ENCODE results near the gene MSI2. TPM values are rescaled to one million over a fixed set of nuclear protein-coding genes. Genes with fewer than 3 reads are reported as not detected.

The MSI2 gene
- total RNA-seq, 2 experiments from 2014 or later = 113 to 114 TPM

- Mint-ChIP-seq H3K4me3 (no peak overlapping the region), H3K9me3 (no peaks in the 10 kb centered on the region), H3K4me1 (peaks cover 39% of the 10 kb centered on the region), H3K27ac (peak overlapping the region; percentile 33), H3K27me3 (no peaks in the 10 kb centered on the region), H3K36me3 (peaks cover 12% of the 10 kb centered on the region)
- POLR2A ChIA-PET = interaction anchor here (1.5 kb wide), 1 partner anchor 9 kb away, joined by 7 read pairs; no protein-coding TSS in a partner anchor
- DNase-seq (no peak), ATAC-seq (ENCODE audit: low read depth) (no peak)
These were observed 189.6 kb downstream of the MSI2 start for GRCh38 chr17:57445772-57446472.

DNA sequence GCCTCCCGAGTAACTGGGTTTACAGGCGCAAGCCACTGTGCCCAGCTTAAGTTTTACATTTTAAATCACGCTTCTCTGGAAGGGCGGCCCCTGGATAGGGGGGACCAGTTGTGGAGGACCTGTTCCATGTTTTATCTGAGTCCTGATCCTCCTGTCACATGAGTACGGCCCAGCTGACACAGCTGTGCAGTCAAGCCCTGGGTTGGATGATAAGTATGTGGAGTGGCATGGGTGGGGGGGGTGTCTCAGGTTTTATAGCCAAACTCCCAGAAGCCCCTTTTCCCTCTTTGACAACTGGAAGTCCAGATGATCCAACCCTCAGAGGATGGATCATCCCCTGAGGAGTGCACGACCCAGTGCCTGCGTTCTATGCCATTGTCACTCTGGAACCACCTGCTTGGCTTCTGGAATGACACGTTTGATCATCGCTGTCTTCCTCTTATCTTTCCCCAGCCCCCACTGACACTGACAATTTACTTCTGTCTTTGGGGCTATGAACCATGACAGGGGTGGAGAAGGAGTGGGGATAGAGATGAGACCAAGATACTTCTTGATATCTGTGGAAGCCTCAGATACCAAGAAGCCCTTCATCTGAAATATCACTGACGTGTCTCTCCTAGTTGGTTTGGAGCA lies 191.2 kb downstream of the MSI2 start:
- no peak overlapping the region for H3K27ac Mint-ChIP-seq
- POLR2A ChIA-PET = no interaction called here
- no peak overlapping the region for H3K4me3 Mint-ChIP-seq
- peaks cover 21% of the 10 kb centered on the region for H3K36me3 Mint-ChIP-seq
- DNase-seq (no peak), ATAC-seq (ENCODE audit: low read depth) (no peak)
- H3K4me1 Mint-ChIP-seq = peaks cover 33% of the 10 kb centered on the region
- no peaks in the 10 kb centered on the region for H3K27me3 Mint-ChIP-seq
- H3K9me3 Mint-ChIP-seq = no peaks in the 10 kb centered on the region

DNA sequence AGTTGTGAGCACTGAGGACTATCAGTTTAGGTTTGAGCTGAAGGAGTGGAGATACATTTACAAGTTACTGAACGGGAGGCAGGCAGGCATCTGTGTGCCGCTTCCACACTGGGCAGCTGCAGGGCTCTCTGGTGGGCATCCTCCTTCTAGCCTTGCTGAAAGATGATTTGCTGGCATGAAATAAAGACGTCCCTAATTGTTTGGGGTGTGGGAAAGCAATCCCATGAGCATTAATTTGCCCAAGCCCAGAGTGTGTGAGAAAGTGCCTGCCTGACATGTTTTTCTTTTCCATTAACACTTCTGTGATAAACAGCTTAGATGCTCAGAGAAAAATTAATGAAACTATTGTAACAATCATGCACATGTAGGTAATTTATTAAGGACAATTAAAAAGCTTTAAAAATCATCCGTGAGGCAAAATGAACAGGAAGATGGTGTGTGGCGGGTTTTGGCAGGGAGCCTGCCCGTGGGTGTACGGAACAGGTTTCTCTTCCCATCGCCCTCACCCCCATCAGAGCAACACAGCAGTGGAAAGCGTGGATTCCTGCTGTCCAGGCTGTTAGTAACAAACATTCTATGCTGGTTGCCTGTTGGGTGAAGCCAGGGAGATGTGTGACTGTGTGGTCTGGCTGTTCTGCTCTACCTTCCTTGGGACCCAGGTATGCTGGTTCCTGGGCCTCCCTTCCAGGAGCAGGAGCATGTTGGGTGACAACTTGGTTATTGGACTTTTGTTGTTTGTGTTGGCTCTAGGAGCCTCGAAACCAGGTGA lies 191.9 kb downstream of the MSI2 start:
- Mint-ChIP-seq H3K4me1 (peaks cover 30% of the 10 kb centered on the region), H3K27ac (no peak overlapping the region), H3K36me3 (peaks cover 23% of the 10 kb centered on the region), H3K9me3 (no peaks in the 10 kb centered on the region), H3K4me3 (no peak overlapping the region), H3K27me3 (no peaks in the 10 kb centered on the region)
- ATAC-seq (ENCODE audit: low read depth) = no peak
- POLR2A ChIA-PET = no interaction called here
- no peak for DNase-seq

GRCh38 chr17:57448759-57449283 lies 192.5 kb downstream of the MSI2 start:
- Mint-ChIP-seq H3K36me3 (peaks cover 22% of the 10 kb centered on the region), H3K27ac (no peak overlapping the region), H3K27me3 (no peaks in the 10 kb centered on the region), H3K9me3 (no peaks in the 10 kb centered on the region), H3K4me1 (peaks cover 29% of the 10 kb centered on the region), H3K4me3 (no peak overlapping the region)
- POLR2A ChIA-PET = no interaction called here
- DNase-seq = no peak
- ATAC-seq (ENCODE audit: low read depth) = no peak

GRCh38 chr17:57451191-57451590 lies 194.9 kb downstream of the MSI2 start:
- H3K4me1 Mint-ChIP-seq = peaks cover 41% of the 10 kb centered on the region
- POLR2A ChIA-PET = interaction anchor here (0.6 kb wide), 1 partner anchor 169 kb away, joined by 3 read pairs; no protein-coding TSS in a partner anchor
- ATAC-seq (ENCODE audit: low read depth) (no peak), DNase-seq (no peak)
- H3K9me3 Mint-ChIP-seq = no peaks in the 10 kb centered on the region
- H3K27me3 Mint-ChIP-seq = no peaks in the 10 kb centered on the region
- peaks cover 25% of the 10 kb centered on the region for H3K36me3 Mint-ChIP-seq
- no peak overlapping the region for H3K4me3 Mint-ChIP-seq
- H3K27ac Mint-ChIP-seq = no peak overlapping the region

DNA sequence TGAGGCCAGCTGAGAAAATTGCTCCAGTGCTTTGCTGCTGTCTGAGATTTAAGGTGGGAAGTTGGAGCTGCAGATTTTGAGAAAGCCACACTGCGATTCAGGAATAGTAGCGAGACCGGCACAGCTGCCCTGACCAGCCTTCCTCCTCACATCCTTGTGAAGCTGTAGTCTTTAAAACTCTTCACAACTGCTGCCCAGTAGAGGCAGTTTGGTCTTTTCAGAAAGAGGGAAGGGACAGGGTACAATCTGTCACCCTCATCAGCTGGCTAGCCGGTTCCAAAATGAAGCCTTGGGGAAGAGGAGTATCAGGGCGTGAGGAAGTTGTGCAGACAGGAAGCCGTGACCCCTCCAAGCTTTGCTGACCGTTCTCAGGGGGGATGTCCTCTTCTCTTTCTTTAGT lies 195.3 kb downstream of the MSI2 start:
- Mint-ChIP-seq H3K9me3 (no peaks in the 10 kb centered on the region), H3K36me3 (peaks cover 28% of the 10 kb centered on the region), H3K4me3 (no peak overlapping the region), H3K4me1 (peaks cover 44% of the 10 kb centered on the region), H3K27me3 (no peaks in the 10 kb centered on the region), H3K27ac (no peak overlapping the region)
- no peak for ATAC-seq (ENCODE audit: low read depth)
- DNase-seq = no peak
- POLR2A ChIA-PET = no interaction called here

DNA sequence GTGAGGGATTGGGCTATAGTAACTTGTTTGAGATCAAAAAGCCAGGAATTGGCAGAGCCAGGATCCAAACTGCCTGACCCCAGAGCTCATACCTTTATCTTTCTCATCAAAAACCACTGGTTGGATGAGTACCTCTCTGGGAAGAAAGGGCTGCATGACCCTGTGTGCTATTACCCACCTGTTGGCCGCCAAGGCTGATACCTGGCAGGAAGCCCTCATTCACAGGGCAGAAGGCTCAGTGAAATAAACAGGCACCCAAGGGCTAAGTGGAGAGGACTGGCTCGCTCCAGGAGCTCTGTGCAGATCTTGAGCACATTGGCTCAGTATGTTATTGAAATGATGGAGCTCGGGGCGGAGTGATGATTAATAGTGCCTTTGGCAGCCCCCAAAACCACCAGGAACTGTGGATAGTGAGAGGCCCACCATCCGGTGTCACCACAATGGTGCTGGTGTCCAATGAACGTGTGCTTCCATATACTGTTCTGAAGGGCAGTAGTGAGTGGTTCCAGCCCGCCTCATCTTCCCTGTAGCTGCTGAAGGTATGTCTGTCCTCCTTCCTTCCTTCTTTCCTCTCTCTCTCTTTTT lies 197.6 kb downstream of the MSI2 start:
- no peaks in the 10 kb centered on the region for H3K9me3 Mint-ChIP-seq
- H3K27ac Mint-ChIP-seq = peak overlapping the region; percentile 34
- peak overlapping the region; percentile 49 for H3K4me3 Mint-ChIP-seq

DNA sequence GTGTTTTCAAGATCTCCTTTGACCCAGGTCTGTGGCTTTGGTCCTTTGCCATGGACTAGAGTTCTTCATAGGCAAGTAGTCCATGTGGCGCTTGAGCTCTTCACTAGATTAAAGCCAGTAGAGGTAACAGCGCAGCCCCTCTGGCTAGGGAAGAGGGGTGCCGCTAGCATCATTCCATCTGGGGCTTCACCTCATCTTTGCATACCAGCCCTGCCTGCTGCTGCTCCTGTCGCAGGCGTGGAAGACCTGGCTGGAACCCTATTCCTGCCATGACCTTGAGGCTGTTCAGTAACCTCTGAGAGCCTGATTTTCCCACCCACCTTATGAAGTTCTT lies 198.4 kb downstream of the MSI2 start:
- H3K36me3 Mint-ChIP-seq = peaks cover 29% of the 10 kb centered on the region
- ATAC-seq (ENCODE audit: low read depth) (no peak), DNase-seq (no peak)
- POLR2A ChIA-PET = interaction anchor here (0.9 to 2.7 kb wide), 6 partner anchors 10 to 197 kb away, joined by 3 to 36 read pairs (median 4); no protein-coding TSS in a partner anchor
- H3K4me1 Mint-ChIP-seq = peaks cover 53% of the 10 kb centered on the region
- H3K27me3 Mint-ChIP-seq = no peaks in the 10 kb centered on the region
- no peaks in the 10 kb centered on the region for H3K9me3 Mint-ChIP-seq
- H3K4me3 Mint-ChIP-seq = peak overlapping the region; percentile 49
- peak overlapping the region; percentile 85 for H3K27ac Mint-ChIP-seq

More for the DNA sequence above, 197.6 kb downstream of the MSI2 start:
- DNase-seq = no peak
- no peaks in the 10 kb centered on the region for H3K27me3 Mint-ChIP-seq
- POLR2A ChIA-PET = interaction anchor here (1.5 to 2.7 kb wide), 2 partner anchors 9 to 12 kb away, joined by 7 to 36 read pairs; no protein-coding TSS in a partner anchor
- peaks cover 27% of the 10 kb centered on the region for H3K36me3 Mint-ChIP-seq
- ATAC-seq (ENCODE audit: low read depth) = no peak
- H3K4me1 Mint-ChIP-seq = peaks cover 51% of the 10 kb centered on the region

GRCh38 chr17:57455063-57455914 lies 199.0 kb downstream of the MSI2 start:
- Mint-ChIP-seq H3K4me1 (peaks cover 54% of the 10 kb centered on the region), H3K27ac (peak overlapping the region; percentile 85), H3K9me3 (no peaks in the 10 kb centered on the region), H3K27me3 (no peaks in the 10 kb centered on the region), H3K36me3 (peaks cover 29% of the 10 kb centered on the region), H3K4me3 (peak overlapping the region; percentile 49)
- ATAC-seq (ENCODE audit: low read depth) (peak; percentile 88), DNase-seq (peak; percentile 59)
- POLR2A ChIA-PET = interaction anchor here (0.9 to 2.7 kb wide), 6 partner anchors 10 to 198 kb away, joined by 3 to 36 read pairs (median 4); no protein-coding TSS in a partner anchor

DNA sequence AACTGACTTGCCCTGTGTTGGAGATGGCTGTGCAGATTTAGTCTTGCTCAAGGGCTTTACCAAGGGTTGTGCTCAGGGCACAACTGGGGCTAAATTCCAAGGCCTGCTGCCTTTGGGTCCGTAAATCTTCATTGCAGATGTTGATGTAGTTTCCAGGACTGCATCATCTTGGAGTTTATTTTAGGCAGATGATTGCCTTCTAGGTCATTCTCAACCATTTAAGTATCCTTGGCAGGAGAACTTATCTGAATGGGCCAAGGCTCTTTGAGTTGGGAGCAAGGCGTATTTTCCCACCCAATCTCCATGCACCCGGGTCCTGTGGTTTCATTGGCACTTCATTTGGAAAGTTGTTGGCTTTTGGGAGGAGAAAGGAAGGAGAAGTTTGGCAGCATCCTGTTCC lies 200.3 kb downstream of the MSI2 start:
- peaks cover 26% of the 10 kb centered on the region for H3K36me3 Mint-ChIP-seq
- H3K4me1 Mint-ChIP-seq = peaks cover 53% of the 10 kb centered on the region
- no peaks in the 10 kb centered on the region for H3K9me3 Mint-ChIP-seq
- POLR2A ChIA-PET = no interaction called here
- no peak for DNase-seq
- ATAC-seq (ENCODE audit: low read depth) = no peak
- no peak overlapping the region for H3K4me3 Mint-ChIP-seq
- peak overlapping the region; percentile 15 for H3K27ac Mint-ChIP-seq
- H3K27me3 Mint-ChIP-seq = no peaks in the 10 kb centered on the region

- H3K4me3 Mint-ChIP-seq = no peak overlapping the region
These were observed 200.9 kb downstream of the MSI2 start for GRCh38 chr17:57457188-57457587.

DNA sequence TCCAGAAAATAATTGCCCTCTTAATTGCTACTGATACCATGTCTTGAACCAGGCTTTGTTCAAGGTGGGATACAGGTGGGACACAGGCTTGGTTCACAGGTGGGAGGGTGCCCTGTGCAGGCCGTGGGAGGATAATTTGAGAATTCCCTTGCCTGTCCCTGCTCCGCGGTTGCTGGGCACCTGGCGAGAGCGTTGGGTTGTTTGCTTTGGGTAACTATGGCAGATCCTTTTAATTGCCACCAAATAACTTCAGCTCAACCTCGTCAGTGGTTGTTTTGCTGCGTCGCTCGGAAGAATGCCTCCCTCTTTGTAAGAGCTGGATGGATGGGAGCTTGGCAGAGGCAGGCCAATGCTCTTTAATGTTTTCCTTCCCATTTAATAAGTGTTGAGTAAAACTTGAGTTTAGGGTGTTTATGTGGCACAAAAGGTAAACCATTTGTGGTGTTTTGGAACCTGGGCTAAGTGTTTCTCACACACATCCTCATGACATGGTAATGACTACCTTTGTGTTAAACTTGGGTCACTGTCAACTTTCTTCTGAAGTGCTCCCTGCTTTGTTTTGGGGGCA lies 202.5 kb downstream of the MSI2 start:
- DNase-seq (no peak), ATAC-seq (ENCODE audit: low read depth) (no peak)
- Mint-ChIP-seq H3K36me3 (peaks cover 20% of the 10 kb centered on the region), H3K27ac (peak overlapping the region; percentile 40), H3K27me3 (no peaks in the 10 kb centered on the region), H3K4me1 (peaks cover 65% of the 10 kb centered on the region), H3K9me3 (no peaks in the 10 kb centered on the region), H3K4me3 (no peak overlapping the region)
- POLR2A ChIA-PET = no interaction called here

More at GRCh38 chr17:57457188-57457587, 200.9 kb downstream of the MSI2 start:
- Mint-ChIP-seq H3K36me3 (peaks cover 24% of the 10 kb centered on the region), H3K9me3 (no peaks in the 10 kb centered on the region), H3K4me1 (peaks cover 57% of the 10 kb centered on the region), H3K27ac (no peak overlapping the region), H3K27me3 (no peaks in the 10 kb centered on the region)
- DNase-seq = no peak
- no peak for ATAC-seq (ENCODE audit: low read depth)
- POLR2A ChIA-PET = interaction anchor here (0.6 kb wide), 1 partner anchor 11 kb away, joined by 3 read pairs; no protein-coding TSS in a partner anchor
